ENCODE measurements around the gene HACD3.
"Not testable (repeated sequence)": the region's sequence is repeated elsewhere in the genome, so short reads cannot be mapped to it uniquely, and the experiment has no call there.

HACD3 gene

GRCh38 chr15:65529762-65530317, 423 bp upstream of the HACD3 start:
- no peak for TF ChIP-seq CTCF (IDR thresholded peaks at IDR 0.05; ENCODE audit: extremely low read depth, missing control alignments)
- DNase-seq (ENCODE audit: low spot score) = no peak

GRCh38 chr15:65532738-65533051, 2.4 kb downstream of the HACD3 start:
- no peak for DNase-seq (ENCODE audit: low spot score)
- no peak for TF ChIP-seq CTCF (IDR thresholded peaks at IDR 0.05; ENCODE audit: extremely low read depth, missing control alignments)

GRCh38 chr15:65533057-65533756, 2.9 kb downstream of the HACD3 start:
- no peak for DNase-seq (ENCODE audit: low spot score)
- no peak for TF ChIP-seq CTCF (IDR thresholded peaks at IDR 0.05; ENCODE audit: extremely low read depth, missing control alignments)

GRCh38 chr15:65535192-65535591, 4.9 kb downstream of the HACD3 start:
- no peak for TF ChIP-seq CTCF (IDR thresholded peaks at IDR 0.05; ENCODE audit: extremely low read depth, missing control alignments)
- DNase-seq (ENCODE audit: low spot score) = no peak

GRCh38 chr15:65540314-65540713, 10.1 kb downstream of the HACD3 start:
- DNase-seq (ENCODE audit: low spot score) = no peak
- TF ChIP-seq CTCF (IDR thresholded peaks at IDR 0.05; ENCODE audit: extremely low read depth, missing control alignments) = no peak

GRCh38 chr15:65541231-65541820, 11.1 kb downstream of the HACD3 start:
- DNase-seq (ENCODE audit: low spot score) = no peak
- TF ChIP-seq CTCF (IDR thresholded peaks at IDR 0.05; ENCODE audit: extremely low read depth, missing control alignments) = no peak

- TF ChIP-seq CTCF (IDR thresholded peaks at IDR 0.05; ENCODE audit: extremely low read depth, missing control alignments) = no peak
- no peak for DNase-seq (ENCODE audit: low spot score)
Measured at GRCh38 chr15:65547841-65548240, 17.6 kb downstream of the HACD3 start.

- DNase-seq (ENCODE audit: low spot score) = not testable (repeated sequence)
Measured at GRCh38 chr15:65549288-65549687, 19.0 kb downstream of the HACD3 start.
